A673 (cell line): ENCODE results near the gene NEMP1. TPM values are rescaled to one million over a fixed set of nuclear protein-coding genes. Genes with fewer than 3 reads are reported as not detected.

Source experiments
- BruUV-seq: library from RNA; stranded (reverse); fragments of 400-500 nt; replicated peaks from 2 replicates; lab custom pipeline; 2021; lab: Mats Ljungman, UMichigan
- CTCF ChIA-PET: fragments of 300-600 bp; sonication (Branson Sonifier 250); formaldehyde crosslinking; loops from one replicate; lab custom pipeline; 2022; ENCODE audit warnings: antibody characterized with exemption; lab: Charles Lee
- POLR2A ChIA-PET: fragments of 300-600 bp; sonication (Branson Sonifier 250); formaldehyde crosslinking; loops from one replicate; lab custom pipeline; 2022; ENCODE audit warnings: antibody characterized with exemption; ENCODE audit not compliant: low non-redundant PET; lab: Charles Lee
- DNase-seq: peaks from one replicate; pipeline ENCODE4 v3.0.0-alpha.2; 2015; ENCODE audit warnings: low spot score
- H3K27ac ChIP-seq: fragments of 200-600 bp; sonication (generic); 2 replicates; pipeline ENCODE4 v1.5.1; 2016; ENCODE audit warnings: mixed run types, low read depth, mild to moderate bottlenecking, mixed read lengths, antibody characterized with exemption, low read length; ENCODE audit not compliant: poor library complexity, severe bottlenecking
- H3K27me3 ChIP-seq: fragments of 200-600 bp; sonication (generic); replicated peaks from 2 replicates; pipeline ENCODE4 v1.6.1; 2017; ENCODE audit warnings: mixed run types, low read depth, mild to moderate bottlenecking, mixed read lengths, antibody characterized with exemption, low read length; ENCODE audit not compliant: insufficient read depth, poor library complexity
- H3K36me3 ChIP-seq: fragments of 200-600 bp; sonication (generic); 2 replicates; pipeline ENCODE4 v1.6.1; 2016; ENCODE audit warnings: mixed run types, mild to moderate bottlenecking, mixed read lengths, antibody characterized with exemption, low read length; ENCODE audit not compliant: insufficient read depth, poor library complexity, severe bottlenecking
- H3K4me1 ChIP-seq: fragments of 200-600 bp; sonication (generic); 2 replicates; pipeline ENCODE4 v1.6.1; 2017; ENCODE audit warnings: mixed run types, mild to moderate bottlenecking, mixed read lengths, antibody characterized with exemption, low read length; ENCODE audit not compliant: insufficient read depth, poor library complexity, severe bottlenecking
- H3K4me3 ChIP-seq: fragments of 200-600 bp; sonication (generic); 2 replicates; pipeline ENCODE4 v1.5.1; 2016; ENCODE audit warnings: low read depth, mixed run types, mild to moderate bottlenecking, mixed read lengths, low read length; ENCODE audit not compliant: poor library complexity, severe bottlenecking
- H3K9me3 ChIP-seq: fragments of 200-600 bp; sonication (generic); 2 replicates; pipeline ENCODE4 v1.6.1; 2016; ENCODE audit warnings: mixed run types, low read depth, mild to moderate bottlenecking, mixed read lengths, antibody characterized with exemption, low read length; ENCODE audit not compliant: poor library complexity, severe bottlenecking
- CTCF ChIP-seq: fragments of 300-800, 200-600 bp; sonication (generic); conservative IDR thresholded peaks from 2 replicates; pipeline ENCODE4 v1.5.1; 2017; ENCODE audit warnings: low read depth, mild to moderate bottlenecking, antibody characterized with exemption, low read length, moderate library complexity, mixed read lengths
- EZH2 ChIP-seq: fragments of 200-600 bp; sonication (generic); IDR thresholded peaks from 2 replicates; pipeline ENCODE4 v1.6.1; 2017; ENCODE audit warnings: borderline replicate concordance, low read depth, mild to moderate bottlenecking, mixed read lengths, antibody characterized with exemption, low read length; ENCODE audit not compliant: poor library complexity, severe bottlenecking
- intact Hi-C: fragments of 100-400 bp; cut with micrococcal nuclease; formaldehyde crosslinking; loops from one replicate; pipeline ENCODE4 v1.10.0; 2022; ENCODE audit not compliant: unreplicated experiment
- total RNA-seq: library from RNA; stranded (reverse); gene quantifications from 2 replicates; pipeline ENCODE4 v1.2.3, GENCODE V29; 2021

The NEMP1 gene
- total RNA-seq, 1 experiment from 2014 or later = 68.6 TPM

DNA sequence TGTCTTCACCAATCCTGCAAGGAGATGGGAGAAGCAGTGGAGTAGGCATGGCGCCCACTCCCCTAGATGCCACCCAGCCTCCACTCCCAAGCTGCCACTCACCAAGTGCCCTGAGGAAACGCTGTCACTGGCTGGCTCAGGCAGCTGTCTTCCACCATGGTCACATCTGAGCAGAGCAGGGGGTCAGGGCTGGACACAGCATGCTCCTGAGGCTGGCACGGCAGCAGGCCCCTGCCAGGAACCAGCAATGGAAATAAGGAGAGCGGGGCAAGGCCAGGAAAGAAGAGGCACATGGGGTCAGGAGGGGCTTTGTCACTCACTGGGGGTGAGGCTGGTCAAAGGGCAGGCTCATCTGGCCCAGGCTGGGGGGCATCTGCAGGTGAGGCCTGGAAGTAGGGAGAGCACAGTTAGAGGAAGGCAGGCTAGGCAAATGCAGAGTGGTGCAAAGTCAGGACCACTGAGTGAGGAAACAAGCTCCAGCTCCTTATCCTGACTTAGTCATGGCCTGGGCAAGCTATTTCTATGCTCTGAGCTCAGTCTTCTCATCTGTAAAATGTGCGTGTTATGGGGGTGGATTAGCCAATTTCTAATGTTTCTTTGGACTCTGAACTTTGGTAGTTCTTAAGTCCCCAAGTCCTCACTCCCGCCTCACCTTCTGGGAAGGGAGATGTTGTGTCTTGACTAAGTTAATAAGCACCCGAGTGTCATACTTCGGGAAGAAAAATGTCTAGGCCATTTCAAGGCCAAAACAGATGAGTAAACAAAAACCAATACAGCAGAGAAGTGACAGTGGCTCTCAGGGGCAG is 18.4 kb upstream of the NEMP1 start:
- TF ChIP-seq CTCF = no peak
- TF ChIP-seq EZH2 = no peak
- ChIA-PET CTCF (no interaction called here), POLR2A (interaction anchor here (0.6 kb wide), 1 partner anchor 413 kb away, joined by 13 read pairs; no protein-coding TSS in a partner anchor)
- Histone ChIP-seq H3K9me3 (no peaks in the 10 kb centered on the region), H3K27ac (peak overlapping the region; percentile 50), H3K36me3 (peaks cover 69% of the 10 kb centered on the region), H3K4me1 (peaks cover 32% of the 10 kb centered on the region), H3K4me3 (no peak overlapping the region), H3K27me3 (no peaks in the 10 kb centered on the region)
- no peak for DNase-seq
- intact Hi-C loops = no loop called here
- BruUV-seq = no TSS peak

DNA sequence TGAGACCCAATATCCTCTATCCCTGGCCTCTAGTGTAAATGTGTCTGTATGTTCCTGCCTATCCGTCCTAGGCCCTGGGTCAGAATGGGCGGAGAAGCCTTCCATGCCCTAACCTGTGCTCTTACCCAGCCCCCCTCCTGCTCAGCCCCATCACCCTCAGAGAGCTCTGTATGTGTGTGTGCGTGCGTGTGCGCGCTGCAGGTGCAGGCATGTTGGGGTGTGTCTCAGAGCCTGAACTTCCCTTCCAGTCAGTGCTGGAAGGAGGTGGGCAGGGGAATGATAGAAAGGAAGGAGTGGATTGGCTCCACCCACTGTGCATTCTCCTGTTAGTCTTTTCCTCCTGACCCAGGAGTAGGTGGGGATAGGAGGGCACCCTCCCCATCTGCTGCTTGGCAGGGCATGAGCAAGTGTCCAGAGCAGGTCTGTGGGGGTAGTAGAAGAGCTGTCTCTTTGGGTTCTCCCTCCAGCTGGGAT is 17.5 kb upstream of the NEMP1 start:
- H3K4me3 ChIP-seq = no peak overlapping the region
- no peaks in the 10 kb centered on the region for H3K9me3 ChIP-seq
- H3K27me3 ChIP-seq = no peaks in the 10 kb centered on the region
- CTCF ChIA-PET = no interaction called here
- peaks cover 39% of the 10 kb centered on the region for H3K4me1 ChIP-seq
- H3K36me3 ChIP-seq = peaks cover 76% of the 10 kb centered on the region
- POLR2A ChIA-PET = interaction anchor here (0.6 kb wide), 1 partner anchor 412 kb away, joined by 13 read pairs; no protein-coding TSS in a partner anchor
- TF ChIP-seq CTCF (no peak), EZH2 (no peak)
- no peak for DNase-seq
- peak overlapping the region; percentile 53 for H3K27ac ChIP-seq
- intact Hi-C loops = no loop called here
- BruUV-seq = no TSS peak

DNA sequence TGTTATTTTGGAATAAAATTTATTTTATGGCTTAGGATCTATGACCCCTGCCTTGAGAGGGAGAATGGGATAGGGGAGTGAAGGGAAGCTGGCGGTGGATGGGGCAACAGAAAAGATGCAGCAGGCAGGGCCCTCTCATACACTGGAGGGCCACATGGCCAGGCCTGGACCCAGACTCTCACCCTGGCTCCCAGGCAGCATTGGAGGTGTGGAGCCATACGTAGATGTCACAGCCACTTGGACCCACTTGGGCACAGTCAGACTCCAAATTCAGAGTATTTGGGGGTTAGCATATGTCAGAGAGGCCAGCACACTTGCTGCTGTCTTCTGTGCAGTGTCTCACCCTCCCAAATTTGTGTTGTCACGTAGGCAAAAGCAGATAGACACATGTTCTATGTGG is 16.8 kb upstream of the NEMP1 start:
- ChIA-PET POLR2A (no interaction called here), CTCF (no interaction called here)
- Histone ChIP-seq H3K4me1 (peaks cover 45% of the 10 kb centered on the region), H3K4me3 (no peak overlapping the region), H3K9me3 (no peaks in the 10 kb centered on the region), H3K36me3 (peaks cover 83% of the 10 kb centered on the region), H3K27me3 (no peaks in the 10 kb centered on the region), H3K27ac (peak overlapping the region; percentile 91)
- intact Hi-C loops = loop anchor here (2.0 kb wide), 1 partner anchor 15 kb away; the partner anchor contains the start of gene STAT6
- TF ChIP-seq CTCF (no peak), EZH2 (no peak)
- DNase-seq = no peak
- BruUV-seq = no TSS peak
